ENCODE measurements around the gene PDP2.

PDP2 gene

GRCh38 chr16:66872943-66873684, 7.2 kb upstream of the PDP2 start:
- TF ChIP-seq POLR2A (IDR thresholded peaks at IDR 0.05; ENCODE audit: low read depth, low read length): no peak
- no peak for TF ChIP-seq POLR2AphosphoS5 (IDR thresholded peaks at IDR 0.05; ENCODE audit: low read depth, low read length)
- no peak for TF ChIP-seq TAF1 (IDR thresholded peaks at IDR 0.05; ENCODE audit: borderline replicate concordance, low read depth, low read length)
- DNase-seq (ENCODE audit: insufficient read length) (peak; percentile 88), FAIRE-seq (peak; percentile 90)

GRCh38 chr16:66873685-66874055, 6.6 kb upstream of the PDP2 start:
- DNase-seq (ENCODE audit: insufficient read length) (no peak), FAIRE-seq (no peak)
- TF ChIP-seq POLR2AphosphoS5 (IDR thresholded peaks at IDR 0.05; ENCODE audit: low read depth, low read length) (no peak), TAF1 (IDR thresholded peaks at IDR 0.05; ENCODE audit: borderline replicate concordance, low read depth, low read length) (no peak), POLR2A (IDR thresholded peaks at IDR 0.05; ENCODE audit: low read depth, low read length) (no peak)

GRCh38 chr16:66874079-66874775, 6.1 kb upstream of the PDP2 start:
- peak; percentile 63 for FAIRE-seq
- TF ChIP-seq TAF1 (IDR thresholded peaks at IDR 0.05; ENCODE audit: borderline replicate concordance, low read depth, low read length) (no peak), POLR2A (IDR thresholded peaks at IDR 0.05; ENCODE audit: low read depth, low read length) (no peak), POLR2AphosphoS5 (IDR thresholded peaks at IDR 0.05; ENCODE audit: low read depth, low read length) (no peak)
- no peak for DNase-seq (ENCODE audit: insufficient read length)

- FAIRE-seq (no peak), DNase-seq (ENCODE audit: insufficient read length) (no peak)
- no peak for TF ChIP-seq POLR2AphosphoS5 (IDR thresholded peaks at IDR 0.05; ENCODE audit: low read depth, low read length)
- TF ChIP-seq TAF1 (IDR thresholded peaks at IDR 0.05; ENCODE audit: borderline replicate concordance, low read depth, low read length): no peak
- no peak for TF ChIP-seq POLR2A (IDR thresholded peaks at IDR 0.05; ENCODE audit: low read depth, low read length)
Observed at GRCh38 chr16:66878067-66878466, 2.2 kb upstream of the PDP2 start.

GRCh38 chr16:66881014-66881417, 701 bp downstream of the PDP2 start:
- DNase-seq (ENCODE audit: insufficient read length) (no peak), FAIRE-seq (no peak)
- no peak for TF ChIP-seq POLR2A (IDR thresholded peaks at IDR 0.05; ENCODE audit: low read depth, low read length)
- no peak for TF ChIP-seq TAF1 (IDR thresholded peaks at IDR 0.05; ENCODE audit: borderline replicate concordance, low read depth, low read length)

- TF ChIP-seq POLR2A (IDR thresholded peaks at IDR 0.05; ENCODE audit: low read depth, low read length) (no peak), TAF1 (IDR thresholded peaks at IDR 0.05; ENCODE audit: borderline replicate concordance, low read depth, low read length) (no peak), POLR2AphosphoS5 (IDR thresholded peaks at IDR 0.05; ENCODE audit: low read depth, low read length) (no peak)
- DNase-seq (ENCODE audit: insufficient read length): no peak
- FAIRE-seq: no peak
Observed at GRCh38 chr16:66881560-66881959, 1.2 kb downstream of the PDP2 start.

GRCh38 chr16:66881964-66882508, 1.7 kb downstream of the PDP2 start:
- TF ChIP-seq TAF1 (IDR thresholded peaks at IDR 0.05; ENCODE audit: borderline replicate concordance, low read depth, low read length) (no peak), POLR2A (IDR thresholded peaks at IDR 0.05; ENCODE audit: low read depth, low read length) (no peak), POLR2AphosphoS5 (IDR thresholded peaks at IDR 0.05; ENCODE audit: low read depth, low read length) (no peak)
- DNase-seq (ENCODE audit: insufficient read length) (no peak), FAIRE-seq (peak; percentile 5)

GRCh38 chr16:66882702-66883101, 2.4 kb downstream of the PDP2 start:
- TF ChIP-seq TAF1 (IDR thresholded peaks at IDR 0.05; ENCODE audit: borderline replicate concordance, low read depth, low read length) (no peak), POLR2A (IDR thresholded peaks at IDR 0.05; ENCODE audit: low read depth, low read length) (no peak), POLR2AphosphoS5 (IDR thresholded peaks at IDR 0.05; ENCODE audit: low read depth, low read length) (no peak)
- no peak for FAIRE-seq
- no peak for DNase-seq (ENCODE audit: insufficient read length)

- FAIRE-seq: no peak
- TF ChIP-seq POLR2AphosphoS5 (IDR thresholded peaks at IDR 0.05; ENCODE audit: low read depth, low read length): no peak
- no peak for DNase-seq (ENCODE audit: insufficient read length)
Observed at GRCh38 chr16:66885491-66885890, 5.2 kb downstream of the PDP2 start.

- no peak for DNase-seq (ENCODE audit: insufficient read length)
- TF ChIP-seq POLR2AphosphoS5 (IDR thresholded peaks at IDR 0.05; ENCODE audit: low read depth, low read length) (no peak), TAF1 (IDR thresholded peaks at IDR 0.05; ENCODE audit: borderline replicate concordance, low read depth, low read length) (no peak), POLR2A (IDR thresholded peaks at IDR 0.05; ENCODE audit: low read depth, low read length) (no peak)
- no peak for FAIRE-seq
Observed at GRCh38 chr16:66886321-66886720, 6.0 kb downstream of the PDP2 start.

- TF ChIP-seq POLR2A (IDR thresholded peaks at IDR 0.05; ENCODE audit: low read depth, low read length) (no peak), TAF1 (IDR thresholded peaks at IDR 0.05; ENCODE audit: borderline replicate concordance, low read depth, low read length) (no peak)
- no peak for FAIRE-seq
- DNase-seq (ENCODE audit: insufficient read length): no peak
Observed at GRCh38 chr16:66886914-66887313, 6.6 kb downstream of the PDP2 start.
